CD4-positive, alpha-beta memory T cell (primary cell): Measurements from ENCODE around the gene PGLYRP1. TPM values are rescaled to one million over a fixed set of nuclear protein-coding genes. Genes with fewer than 3 reads are reported as not detected.
A peak's percentile ranks its signal among the peaks of the same experiment; 100 is the strongest.

ENCODE experiments used
- CTCF ChIA-PET: fragments of 350-600 bp; sonication (Branson Sonifier 250); formaldehyde crosslinking; loops from one replicate; lab custom pipeline; 2021; ENCODE audit warnings: inconsistent platforms; ENCODE audit not compliant: partially characterized antibody; lab: Charles Lee
- POLR2A ChIA-PET: fragments of 350-600 bp; sonication (Branson Sonifier 250); formaldehyde crosslinking; loops from one replicate; lab custom pipeline; 2021; ENCODE audit not compliant: partially characterized antibody; lab: Charles Lee
- DNase-seq, 5 donors: peaks; one replicate each; pipeline versions ENCODE4 v3.0.0 to v3.0.0-alpha.2; 2020 to 2022; ENCODE audit warnings: mixed read lengths in 1 of 5
- H3K27ac ChIP-seq: one replicate; pipeline ENCODE4 v1.7.0; 2013; ENCODE audit warnings: low read depth, low read length
- H3K27me3 ChIP-seq: 2 replicates; pipeline ENCODE4 v1.7.0; 2013; ENCODE audit warnings: mild to moderate bottlenecking, low read length, moderate library complexity; ENCODE audit not compliant: insufficient read depth
- H3K36me3 ChIP-seq: 2 replicates; pipeline ENCODE4 v1.7.0; 2013; ENCODE audit warnings: mild to moderate bottlenecking, low read length, moderate library complexity; ENCODE audit not compliant: insufficient read depth
- H3K4me1 ChIP-seq: 2 replicates; pipeline ENCODE4 v1.7.0; 2013; ENCODE audit warnings: mild to moderate bottlenecking, low read length, moderate library complexity; ENCODE audit not compliant: insufficient read depth
- H3K4me3 ChIP-seq, 2 donors: one replicate each; pipeline ENCODE4 v1.7.0; 2013; ENCODE audit warnings: low read length in 2 of 2, mild to moderate bottlenecking in 1 of 2
- H3K9me3 ChIP-seq, 2 donors: one replicate each; pipeline ENCODE4 v1.7.0; 2013; ENCODE audit warnings: low read length in 2 of 2, control low read depth in 1 of 2; ENCODE audit not compliant: control insufficient read depth in 1 of 2
- H3K27ac Mint-ChIP-seq, 7 donors: one replicate each; pipeline ENCODE4 v1.8.0; 2020 to 2021; ENCODE audit warnings: mixed read lengths in 7 of 7, mild to moderate bottlenecking in 6 of 7, inconsistent platforms in 3 of 7, moderate library complexity in 3 of 7
- H3K27me3 Mint-ChIP-seq, 2 donors: one replicate each; pipeline ENCODE4 v1.8.0; 2020 to 2021; ENCODE audit warnings: mixed read lengths in 2 of 2
- H3K36me3 Mint-ChIP-seq, 2 donors: one replicate each; pipeline ENCODE4 v1.8.0; 2020 to 2021; ENCODE audit warnings: mixed read lengths in 2 of 2, inconsistent platforms in 1 of 2, mild to moderate bottlenecking in 1 of 2
- H3K4me1 Mint-ChIP-seq, 4 donors: one replicate each; pipeline ENCODE4 v1.8.0; 2020 to 2021; ENCODE audit warnings: mixed read lengths in 4 of 4, mild to moderate bottlenecking in 1 of 4
- H3K4me3 Mint-ChIP-seq, 8 donors: one replicate each; pipeline ENCODE4 v1.8.0; 2020 to 2021; ENCODE audit warnings: mixed read lengths in 8 of 8, mild to moderate bottlenecking in 7 of 8, moderate library complexity in 6 of 8, inconsistent platforms in 3 of 8
- H3K9me3 Mint-ChIP-seq, 8 donors: one replicate each; pipeline ENCODE4 v1.8.0; 2020 to 2021; ENCODE audit warnings: mixed read lengths in 8 of 8, mild to moderate bottlenecking in 5 of 8, inconsistent platforms in 3 of 8, moderate library complexity in 1 of 8
- intact Hi-C: fragments of 100-400 bp; cut with micrococcal nuclease; formaldehyde crosslinking; loops from one replicate; pipeline ENCODE4 v1.15.1; 2023
- polyA plus RNA-seq, 2 donors: library from polyadenylated mRNA; unstranded; fragments of 300-500 nt; fragmentation: Illumina TruSeq; gene quantifications; one replicate each; pipeline ENCODE4 v1.2.3, GENCODE V29; 2021
- total RNA-seq, 2 experiments: library from RNA; stranded (reverse); gene quantifications; one replicate each; pipeline ENCODE4 v1.2.3, GENCODE V29; 2021

PGLYRP1 gene
- total and polyA plus RNA-seq, 4 experiments from 2014 or later, result not detected

- Mint-ChIP-seq H3K9me3 (peaks cover 0 to 7% (median under 1%) of the 10 kb centered on the region in 8 donors), H3K27ac (no peak overlapping the region)
These were observed 807 bp downstream of the PGLYRP1 start for GRCh38 chr19:46022061-46022430.

GRCh38 chr19:46021531-46022041 lies 1.3 kb downstream of the PGLYRP1 start:
- ChIA-PET POLR2A (no interaction called here), CTCF (no interaction called here)
- Histone ChIP-seq H3K36me3 (no peaks in the 10 kb centered on the region), H3K4me3 (no peak overlapping the region), H3K4me1 (peaks cover 16% of the 10 kb centered on the region), H3K27ac (no peak overlapping the region), H3K9me3 (no peaks in the 10 kb centered on the region), H3K27me3 (peaks cover 4% of the 10 kb centered on the region)
- no peak for DNase-seq
- H3K36me3 Mint-ChIP-seq, result no peaks in the 10 kb centered on the region
- H3K9me3 Mint-ChIP-seq, result peaks cover 0 to 7% (median under 1%) of the 10 kb centered on the region in 8 donors
- intact Hi-C loops, result no loop called here
- no peak overlapping the region for H3K4me3 Mint-ChIP-seq
- H3K4me1 Mint-ChIP-seq, result peaks cover 11 to 22% (median 14%) of the 10 kb centered on the region in 4 donors
- peak overlapping the region in 1 of 7 donors; percentile 4 for H3K27ac Mint-ChIP-seq
- peaks cover 5 to 13% of the 10 kb centered on the region in 2 donors for H3K27me3 Mint-ChIP-seq

More at GRCh38 chr19:46022061-46022430, 807 bp downstream of the PGLYRP1 start:
- POLR2A ChIA-PET, result no interaction called here
- Mint-ChIP-seq H3K27me3 (peaks cover 5 to 13% of the 10 kb centered on the region in 2 donors), H3K36me3 (no peaks in the 10 kb centered on the region), H3K4me1 (peaks cover 10 to 21% (median 14%) of the 10 kb centered on the region in 4 donors), H3K4me3 (no peak overlapping the region)
- no peak overlapping the region for H3K27ac ChIP-seq
- no peaks in the 10 kb centered on the region for H3K9me3 ChIP-seq
- no peak for DNase-seq
- intact Hi-C loops, result no loop called here
- H3K36me3 ChIP-seq, result no peaks in the 10 kb centered on the region
- H3K4me1 ChIP-seq, result peaks cover 14% of the 10 kb centered on the region
- CTCF ChIA-PET, result no interaction called here
- peaks cover 4% of the 10 kb centered on the region for H3K27me3 ChIP-seq
- no peak overlapping the region for H3K4me3 ChIP-seq

- Histone ChIP-seq H3K9me3 (no peaks in the 10 kb centered on the region), H3K4me3 (no peak overlapping the region), H3K36me3 (no peaks in the 10 kb centered on the region), H3K27ac (no peak overlapping the region), H3K27me3 (peaks cover 4% of the 10 kb centered on the region), H3K4me1 (peaks cover 10% of the 10 kb centered on the region)
- POLR2A ChIA-PET, result no interaction called here
- H3K4me3 Mint-ChIP-seq, result no peak overlapping the region
- no peak for DNase-seq
- H3K36me3 Mint-ChIP-seq, result no peaks in the 10 kb centered on the region
- peaks cover 7 to 19% (median 12%) of the 10 kb centered on the region in 4 donors for H3K4me1 Mint-ChIP-seq
- H3K27me3 Mint-ChIP-seq, result peaks cover 5 to 10% of the 10 kb centered on the region in 2 donors
- CTCF ChIA-PET, result interaction anchor here (0.9 kb wide), 1 partner anchor 8 kb away, joined by 3 read pairs; no protein-coding TSS in a partner anchor
- H3K27ac Mint-ChIP-seq, result no peak overlapping the region
- intact Hi-C loops, result no loop called here
- no peaks in the 10 kb centered on the region for H3K9me3 Mint-ChIP-seq
These were observed 2.1 kb downstream of the PGLYRP1 start for GRCh38 chr19:46020819-46021125.

DNA sequence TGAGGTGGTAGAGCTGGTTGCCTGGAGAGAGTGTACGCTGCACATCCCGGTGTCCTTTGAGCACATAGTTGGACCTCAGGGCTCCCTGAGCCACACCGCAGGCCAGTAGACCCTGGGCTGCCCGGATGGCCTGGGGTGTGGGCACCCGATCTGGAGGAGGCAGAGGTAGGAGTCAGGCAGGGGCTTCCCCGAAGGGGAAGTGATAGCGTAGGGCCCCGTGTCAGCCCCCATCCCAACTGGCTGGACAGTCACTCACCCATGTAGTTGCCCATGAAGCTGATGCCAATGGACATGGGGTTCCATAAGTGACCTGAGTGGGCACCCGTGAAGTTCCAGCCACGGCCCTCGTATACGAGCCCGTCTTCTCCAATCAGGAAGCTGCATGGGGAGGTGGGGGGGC lies 3.6 kb downstream of the PGLYRP1 start:
- Mint-ChIP-seq H3K27me3 (peaks cover 5 to 14% of the 10 kb centered on the region in 2 donors), H3K27ac (no peak overlapping the region), H3K9me3 (no peaks in the 10 kb centered on the region), H3K36me3 (peaks cover 0 to 2% of the 10 kb centered on the region in 2 donors), H3K4me3 (no peak overlapping the region), H3K4me1 (peaks cover 12 to 25% (median 16%) of the 10 kb centered on the region in 4 donors)
- Histone ChIP-seq H3K27ac (no peak overlapping the region), H3K4me3 (no peak overlapping the region), H3K9me3 (no peaks in the 10 kb centered on the region), H3K36me3 (no peaks in the 10 kb centered on the region), H3K4me1 (peaks cover 14% of the 10 kb centered on the region), H3K27me3 (peaks cover 3% of the 10 kb centered on the region)
- intact Hi-C loops, result loop anchor here (5.0 kb wide), 2 partner anchors 117 to 247 kb away; partner anchors contain the start of gene MYPOP
- no peak for DNase-seq
- ChIA-PET POLR2A (no interaction called here), CTCF (interaction anchor here (1.3 to 1.7 kb wide), 3 partner anchors 9 to 24 kb away, joined by 3 to 10 read pairs (median 4); partner anchors contain the start of gene CCDC61)

- Histone ChIP-seq H3K27ac (no peak overlapping the region), H3K27me3 (no peaks in the 10 kb centered on the region), H3K9me3 (no peaks in the 10 kb centered on the region), H3K4me3 (no peak overlapping the region), H3K4me1 (peaks cover 14% of the 10 kb centered on the region), H3K36me3 (no peaks in the 10 kb centered on the region)
- Mint-ChIP-seq H3K36me3 (peaks cover 0 to 2% of the 10 kb centered on the region in 2 donors), H3K4me3 (no peak overlapping the region), H3K4me1 (peaks cover 12 to 26% (median 16%) of the 10 kb centered on the region in 4 donors), H3K27me3 (peaks cover 1 to 10% of the 10 kb centered on the region in 2 donors), H3K9me3 (no peaks in the 10 kb centered on the region), H3K27ac (no peak overlapping the region)
- ChIA-PET CTCF (interaction anchor here (1.5 to 1.7 kb wide), 2 partner anchors 10 to 23 kb away, joined by 4 to 10 read pairs; partner anchors contain the start of gene CCDC61), POLR2A (no interaction called here)
- intact Hi-C loops, result loop anchor here (5.0 kb wide), 2 partner anchors 116 to 246 kb away; partner anchors contain the start of gene MYPOP
- no peak for DNase-seq
These were observed 4.1 kb downstream of the PGLYRP1 start for GRCh38 chr19:46018729-46019251.

DNA sequence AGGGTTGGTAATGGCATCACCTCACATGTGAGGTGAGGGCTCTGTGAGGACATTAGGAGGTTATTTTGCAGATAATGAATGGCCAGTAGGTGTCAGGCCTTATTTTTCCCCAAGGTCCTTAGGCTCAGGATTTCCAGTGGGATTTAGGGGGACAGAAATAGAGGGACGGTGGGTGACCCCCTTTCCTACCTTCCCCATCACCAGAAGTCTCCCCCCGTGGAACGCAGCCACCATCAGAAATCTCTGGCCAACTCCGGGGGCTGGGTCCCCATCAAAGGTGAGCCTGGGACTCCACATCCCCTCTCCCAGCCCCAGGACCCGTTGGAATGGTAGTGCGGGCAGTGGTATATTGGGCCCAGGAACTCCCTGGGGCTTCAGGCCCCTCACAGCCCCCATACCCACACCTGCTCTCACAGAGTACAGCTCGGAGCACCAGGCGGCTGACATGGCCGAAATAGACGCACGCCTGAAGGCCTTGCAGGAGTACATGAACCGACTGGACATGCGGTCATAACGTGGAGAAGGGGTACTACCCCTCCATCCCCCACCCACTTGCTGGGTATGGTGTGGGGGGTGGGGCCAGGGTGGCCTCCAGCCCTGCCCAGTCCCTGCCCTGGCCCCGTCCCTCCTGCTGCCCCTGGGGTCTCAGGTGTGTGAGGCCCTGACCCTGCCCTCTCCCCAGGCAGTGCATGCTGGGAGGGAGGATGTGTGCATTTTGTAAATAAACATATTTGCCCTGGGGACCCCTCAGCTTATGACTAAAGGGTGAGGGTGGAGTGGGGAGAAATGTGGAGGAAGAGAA lies 4.8 kb downstream of the PGLYRP1 start:
- H3K9me3 Mint-ChIP-seq, result no peaks in the 10 kb centered on the region
- intact Hi-C loops, result loop anchor here (2.0 to 5.0 kb wide), 3 partner anchors 116 to 246 kb away; partner anchors contain the start of genes MYPOP and SYMPK
- Histone ChIP-seq H3K4me1 (peaks cover 14% of the 10 kb centered on the region), H3K27me3 (no peaks in the 10 kb centered on the region), H3K9me3 (no peaks in the 10 kb centered on the region), H3K4me3 (no peak overlapping the region), H3K36me3 (no peaks in the 10 kb centered on the region), H3K27ac (no peak overlapping the region)
- DNase-seq, result no peak
- peaks cover 0 to 2% of the 10 kb centered on the region in 2 donors for H3K36me3 Mint-ChIP-seq
- H3K27me3 Mint-ChIP-seq, result peaks cover 0 to 5% of the 10 kb centered on the region in 2 donors
- ChIA-PET CTCF (interaction anchor here (1.3 to 2.0 kb wide), 6 partner anchors 9 to 155 kb away, joined by 4 to 18 read pairs (median 10); partner anchors contain the start of genes CCDC61 and SYMPK), POLR2A (interaction anchor here (1.9 kb wide), 1 partner anchor 23 kb away, joined by 10 read pairs; the partner anchor contains the start of gene CCDC61)
- H3K4me1 Mint-ChIP-seq, result peaks cover 12 to 22% (median 16%) of the 10 kb centered on the region in 4 donors
- no peak overlapping the region for H3K27ac Mint-ChIP-seq
- H3K4me3 Mint-ChIP-seq, result no peak overlapping the region
